ENCODE data around the gene SLC4A1AP. TPM values are rescaled to one million over a fixed set of nuclear protein-coding genes. Genes with fewer than 3 reads are reported as not detected.

SLC4A1AP gene
- total RNA-seq, 1 experiment from 2014 or later: 20.8 TPM

DNA sequence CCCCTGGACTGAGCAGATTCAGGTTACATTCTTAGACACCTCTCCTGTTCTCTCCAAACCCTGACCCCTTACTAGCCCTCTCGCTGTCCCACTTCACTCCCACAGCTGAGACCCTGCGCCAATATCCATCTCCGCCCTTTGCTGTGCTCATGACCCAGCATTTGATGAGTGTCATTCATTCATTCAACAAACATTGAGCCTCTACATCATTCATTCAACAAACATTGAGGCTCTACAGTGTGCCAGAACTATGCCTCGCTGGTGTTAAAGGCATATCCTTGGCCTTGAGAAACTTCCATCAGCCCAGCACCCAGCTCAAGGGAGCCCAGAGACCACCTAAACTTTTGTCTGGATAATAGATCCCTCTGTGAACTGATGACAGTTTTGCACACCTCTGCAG is 65.9 kb downstream of the SLC4A1AP start:
- H3K27me3 Mint-ChIP-seq (ENCODE audit: low read depth): no peaks in the 10 kb centered on the region

More for the DNA sequence above, 65.9 kb downstream of the SLC4A1AP start:
- TF ChIP-seq, protein P1, sequence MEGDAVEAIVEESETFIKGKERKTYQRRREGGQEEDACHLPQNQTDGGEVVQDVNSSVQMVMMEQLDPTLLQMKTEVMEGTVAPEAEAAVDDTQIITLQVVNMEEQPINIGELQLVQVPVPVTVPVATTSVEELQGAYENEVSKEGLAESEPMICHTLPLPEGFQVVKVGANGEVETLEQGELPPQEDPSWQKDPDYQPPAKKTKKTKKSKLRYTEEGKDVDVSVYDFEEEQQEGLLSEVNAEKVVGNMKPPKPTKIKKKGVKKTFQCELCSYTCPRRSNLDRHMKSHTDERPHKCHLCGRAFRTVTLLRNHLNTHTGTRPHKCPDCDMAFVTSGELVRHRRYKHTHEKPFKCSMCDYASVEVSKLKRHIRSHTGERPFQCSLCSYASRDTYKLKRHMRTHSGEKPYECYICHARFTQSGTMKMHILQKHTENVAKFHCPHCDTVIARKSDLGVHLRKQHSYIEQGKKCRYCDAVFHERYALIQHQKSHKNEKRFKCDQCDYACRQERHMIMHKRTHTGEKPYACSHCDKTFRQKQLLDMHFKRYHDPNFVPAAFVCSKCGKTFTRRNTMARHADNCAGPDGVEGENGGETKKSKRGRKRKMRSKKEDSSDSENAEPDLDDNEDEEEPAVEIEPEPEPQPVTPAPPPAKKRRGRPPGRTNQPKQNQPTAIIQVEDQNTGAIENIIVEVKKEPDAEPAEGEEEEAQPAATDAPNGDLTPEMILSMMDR (conservative IDR thresholded peaks at IDR 0.05): no peak
- no peak overlapping the region for H2BK12ac ChIP-seq (ENCODE audit: insufficient read length, low read depth, low read length)
- no peak overlapping the region for H3K23ac ChIP-seq (ENCODE audit: insufficient read length, low read depth, low read length)
- no peak overlapping the region for H4K91ac ChIP-seq (ENCODE audit: insufficient read length, low read depth, low read length)
- no peak for DNase-seq
- H2BK15ac ChIP-seq (ENCODE audit: low read depth, low read length): no peak overlapping the region
- H3K56ac ChIP-seq (ENCODE audit: insufficient read length, low read depth, low read length): no peak overlapping the region
- H3K23me2 ChIP-seq (ENCODE audit: insufficient read length, low read depth, low read length, poor library complexity, severe bottlenecking): no peaks in the 10 kb centered on the region
- H2AFZ ChIP-seq (ENCODE audit: low read length): no peak overlapping the region
- no peak overlapping the region for H3K18ac ChIP-seq (ENCODE audit: insufficient read length, low read depth, low read length)
- no peak overlapping the region for H4K8ac ChIP-seq (replicated peaks; ENCODE audit: insufficient read length, low read depth, low read length)
- H3K4me3 Mint-ChIP-seq: no peak overlapping the region
- H3T11ph ChIP-seq (ENCODE audit: low read length): no peak overlapping the region
- no peaks in the 10 kb centered on the region for H3K9me3 Mint-ChIP-seq
- no peak overlapping the region for H3K27ac ChIP-seq (ENCODE audit: insufficient read length, low read depth, low read length)
- no peaks in the 10 kb centered on the region for H3K9me3 ChIP-seq (ENCODE audit: control insufficient read depth, low read depth, low read length)
- H3K4ac ChIP-seq (ENCODE audit: low read depth, low read length): no peak overlapping the region
- no peak overlapping the region for H4K5ac ChIP-seq (ENCODE audit: insufficient read length, low read depth, low read length)
- no peaks in the 10 kb centered on the region for H3K79me2 ChIP-seq (ENCODE audit: insufficient read depth, low read length)
- no peak overlapping the region for H3K27ac Mint-ChIP-seq
- H2BK20ac ChIP-seq (ENCODE audit: low read depth, low read length, poor library complexity, severe bottlenecking): no peak overlapping the region
- H2AK5ac ChIP-seq (ENCODE audit: insufficient read length, low read length): no peak overlapping the region
- peaks cover 2% of the 10 kb centered on the region for H3K4me1 ChIP-seq (ENCODE audit: insufficient read depth, low read length)
- H4K20me1 ChIP-seq (ENCODE audit: control insufficient read depth, insufficient read depth, insufficient read length): no peaks in the 10 kb centered on the region
- H3K14ac ChIP-seq (ENCODE audit: insufficient read depth, low read length): no peak overlapping the region
- no peak overlapping the region for H3K4me2 ChIP-seq (ENCODE audit: insufficient read depth, insufficient read length, low read length)
- H2BK120ac ChIP-seq (ENCODE audit: low read depth, low read length, poor library complexity, severe bottlenecking): no peak overlapping the region
- no CpG with 5 or more reads among the region's 4 CpGs for WGBS (ENCODE audit: extremely low coverage, insufficient read length, low lambda C conversion rate)
- H3K4me1 Mint-ChIP-seq: peaks cover 11 to 12% of the 10 kb centered on the region in 2 experiments
- H3K36me3 Mint-ChIP-seq (ENCODE audit: insufficient read depth in 1 of 3, low read depth in 3 of 3): no peaks in the 10 kb centered on the region
- no peak overlapping the region for H3K9ac ChIP-seq (ENCODE audit: extremely low read depth, insufficient read length, low read length)
- H2BK5ac ChIP-seq (ENCODE audit: insufficient read length, low read length): no peak overlapping the region
- H3K27me3 ChIP-seq (ENCODE audit: insufficient read depth, low read length): no peaks in the 10 kb centered on the region; the same call in 1 of the 2 replicates
- H3K79me1 ChIP-seq (ENCODE audit: insufficient read depth, low read depth, low read length, poor library complexity, severe bottlenecking): no peaks in the 10 kb centered on the region

All from H9 (cell line).